Measurements from ENCODE around the gene FOXN4. TPM values are rescaled to one million over a fixed set of nuclear protein-coding genes. Genes with fewer than 3 reads are reported as not detected.

The FOXN4 gene
- total RNA-seq, 1 experiment from 2014 or later, result 0.52 TPM

- ChIA-PET RAD21 (ENCODE audit: low non-redundant PET in 1 of 2, low total read pairs in 2 of 2, uncharacterized antibody in 2 of 2, unreplicated experiment in 2 of 2) (no interaction called here), POLR2A (no interaction called here), CTCF (interaction anchor here (2.7 kb wide), 1 partner anchor 119 kb away, joined by 11 read pairs; no protein-coding TSS in a partner anchor)
- Histone ChIP-seq H3K4me3 (replicated peaks in 1 of 2; ENCODE audit: low read depth in 1 of 2, low read length in 2 of 2) (no peak overlapping the region), H3K9ac (ENCODE audit: low read length) (no peak overlapping the region), H3K4me2 (ENCODE audit: low read length) (no peak overlapping the region), H3K36me3 (ENCODE audit: control insufficient read depth in 1 of 2, insufficient read depth in 2 of 2, low read length in 2 of 2) (no peaks in the 10 kb centered on the region), H3K27me3 (ENCODE audit: insufficient read depth, low read length) (no peaks in the 10 kb centered on the region), H4K20me1 (ENCODE audit: insufficient read depth) (no peaks in the 10 kb centered on the region), H2AFZ (ENCODE audit: low read depth, low read length, poor library complexity, severe bottlenecking) (no peak overlapping the region), H3K27ac (ENCODE audit: low read depth, low read length) (no peak overlapping the region), H3K9me3 (ENCODE audit: control insufficient read depth in 1 of 2, insufficient read depth in 1 of 2, low read depth in 1 of 2, low read length in 2 of 2) (no peaks in the 10 kb centered on the region), H3K79me2 (ENCODE audit: insufficient read depth, low read length) (no peaks in the 10 kb centered on the region), H3K4me1 (ENCODE audit: control insufficient read depth in 1 of 2, insufficient read depth in 2 of 2, low read length in 2 of 2) (peaks cover 0 to 13% of the 10 kb centered on the region in 2 experiments; a peak in 2 of 4 replicates), H3K9me2 (ENCODE audit: insufficient read depth) (no peaks in the 10 kb centered on the region)
- no TSS peak for BruUV-seq (replicated peaks)
- ATAC-seq (no peak), DNase-seq (ENCODE audit: low read depth, low spot score) (no peak)
- no peak for TF ChIP-seq RAD21 (IDR thresholded peaks at IDR 0.05; ENCODE audit: low read depth)
- intact Hi-C loops (cut with micrococcal nuclease), result no loop called here
Measured at GRCh38 chr12:109266106-109266879, 42.8 kb downstream of the FOXN4 start.

DNA sequence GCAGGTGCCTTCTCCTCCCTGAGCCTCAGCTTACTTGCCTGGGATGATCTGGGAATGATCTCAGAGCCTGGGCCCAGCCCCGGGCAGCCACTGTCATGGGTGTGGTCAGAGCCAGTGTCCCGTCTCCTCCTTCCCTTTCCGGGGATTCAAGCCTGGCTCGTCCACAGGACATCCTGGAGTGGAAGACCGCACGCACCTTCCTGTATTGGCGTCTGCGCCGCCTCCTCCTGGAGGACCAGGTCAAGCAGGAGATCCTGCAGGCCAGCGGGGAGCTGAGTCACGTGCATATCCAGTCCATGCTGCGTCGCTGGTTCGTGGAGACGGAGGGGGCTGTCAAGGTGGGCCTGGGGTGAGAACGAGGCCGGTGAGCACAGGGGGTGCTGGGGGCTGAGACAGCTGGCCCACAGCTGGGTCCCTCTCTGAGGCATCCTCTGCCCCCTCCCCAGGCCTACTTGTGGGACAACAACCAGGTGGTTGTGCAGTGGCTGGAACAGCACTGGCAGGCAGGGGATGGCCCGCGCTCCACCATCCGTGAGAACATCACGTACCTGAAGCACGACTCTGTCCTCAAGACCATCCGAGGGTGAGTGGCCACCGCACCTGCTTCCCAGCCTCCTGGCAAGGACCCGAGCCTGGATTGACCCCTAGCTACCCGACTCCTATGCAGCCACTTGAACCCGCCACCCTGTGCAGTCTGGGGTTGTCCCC is 44.0 kb downstream of the FOXN4 start:
- H3K9me3 ChIP-seq (ENCODE audit: control insufficient read depth in 1 of 2, insufficient read depth in 1 of 2, low read depth in 1 of 2, low read length in 2 of 2), result no peaks in the 10 kb centered on the region
- no peak overlapping the region for H3K4me3 ChIP-seq (replicated peaks in 1 of 2; ENCODE audit: low read depth in 1 of 2, low read length in 2 of 2)
- DNase-seq (ENCODE audit: low read depth, low spot score) (no peak), ATAC-seq (no peak)
- CTCF ChIA-PET, result interaction anchor here (0.5 to 3.5 kb wide), 5 partner anchors 15 to 123 kb away, joined by 4 to 58 read pairs (median 6); no protein-coding TSS in a partner anchor
- H3K9me2 ChIP-seq (ENCODE audit: insufficient read depth), result no peaks in the 10 kb centered on the region
- no peak overlapping the region for H3K4me2 ChIP-seq (ENCODE audit: low read length)
- RAD21 ChIA-PET (ENCODE audit: low non-redundant PET in 1 of 2, low total read pairs in 2 of 2, uncharacterized antibody in 2 of 2, unreplicated experiment in 2 of 2), result interaction anchor here (1.0 to 1.6 kb wide), 2 partner anchors 120 kb away, joined by 3 to 5 read pairs; no protein-coding TSS in a partner anchor
- POLR2A ChIA-PET, result no interaction called here
- H3K9ac ChIP-seq (ENCODE audit: low read length), result no peak overlapping the region
- H3K36me3 ChIP-seq (ENCODE audit: control insufficient read depth in 1 of 2, insufficient read depth in 2 of 2, low read length in 2 of 2), result no peaks in the 10 kb centered on the region
- H3K4me1 ChIP-seq (ENCODE audit: control insufficient read depth in 1 of 2, insufficient read depth in 2 of 2, low read length in 2 of 2), result peaks cover 0 to 13% of the 10 kb centered on the region in 2 experiments; a peak in 2 of 4 replicates
- no peaks in the 10 kb centered on the region for H3K27me3 ChIP-seq (ENCODE audit: insufficient read depth, low read length)
- no peaks in the 10 kb centered on the region for H3K79me2 ChIP-seq (ENCODE audit: insufficient read depth, low read length)
- BruUV-seq (replicated peaks), result no TSS peak
- no peak overlapping the region for H3K27ac ChIP-seq (ENCODE audit: low read depth, low read length)
- TF ChIP-seq JUND (IDR thresholded peaks at IDR 0.05) (no peak), ELF1 (IDR thresholded peaks at IDR 0.05; ENCODE audit: borderline replicate concordance, low read depth) (no peak), SP1 (IDR thresholded peaks at IDR 0.05; ENCODE audit: low read depth) (no peak), CEBPB (IDR thresholded peaks at IDR 0.05; ENCODE audit: low read depth) (no peak), CTCF (IDR thresholded peaks at IDR 0.05 in 2 of 3, conservative IDR thresholded peaks at IDR 0.05 in 1 of 3; ENCODE audit: borderline replicate concordance in 1 of 3, insufficient read depth in 1 of 3, low read depth in 2 of 3, low read length in 2 of 3) (no peak), EZH2phosphoT487 (IDR thresholded peaks at IDR 0.05; ENCODE audit: borderline replicate concordance) (no peak)
- TF ChIP-seq, protein P1, sequence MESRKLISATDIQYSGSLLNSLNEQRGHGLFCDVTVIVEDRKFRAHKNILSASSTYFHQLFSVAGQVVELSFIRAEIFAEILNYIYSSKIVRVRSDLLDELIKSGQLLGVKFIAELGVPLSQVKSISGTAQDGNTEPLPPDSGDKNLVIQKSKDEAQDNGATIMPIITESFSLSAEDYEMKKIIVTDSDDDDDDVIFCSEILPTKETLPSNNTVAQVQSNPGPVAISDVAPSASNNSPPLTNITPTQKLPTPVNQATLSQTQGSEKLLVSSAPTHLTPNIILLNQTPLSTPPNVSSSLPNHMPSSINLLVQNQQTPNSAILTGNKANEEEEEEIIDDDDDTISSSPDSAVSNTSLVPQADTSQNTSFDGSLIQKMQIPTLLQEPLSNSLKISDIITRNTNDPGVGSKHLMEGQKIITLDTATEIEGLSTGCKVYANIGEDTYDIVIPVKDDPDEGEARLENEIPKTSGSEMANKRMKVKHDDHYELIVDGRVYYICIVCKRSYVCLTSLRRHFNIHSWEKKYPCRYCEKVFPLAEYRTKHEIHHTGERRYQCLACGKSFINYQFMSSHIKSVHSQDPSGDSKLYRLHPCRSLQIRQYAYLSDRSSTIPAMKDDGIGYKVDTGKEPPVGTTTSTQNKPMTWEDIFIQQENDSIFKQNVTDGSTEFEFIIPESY (IDR thresholded peaks at IDR 0.05; ENCODE audit: extremely low read depth, insufficient replicate concordance, low read length), result no peak
- H2AFZ ChIP-seq (ENCODE audit: low read depth, low read length, poor library complexity, severe bottlenecking), result no peak overlapping the region
- no peaks in the 10 kb centered on the region for H4K20me1 ChIP-seq (ENCODE audit: insufficient read depth)
- intact Hi-C loops (cut with micrococcal nuclease), result loop anchor here (1.0 to 2.0 kb wide), 2 partner anchors 120 to 510 kb away; no protein-coding TSS in a partner anchor

Data from HCT116 (cell line).